PFSK-1 (cell line): ENCODE data around the gene GPRC6A.

ENCODE experiments used
- POLR2AphosphoS5 ChIP-seq: IDR thresholded peaks from 2 replicates; pipeline ENCODE4 v1.6.1; 2012; ENCODE audit warnings: low read depth, mild to moderate bottlenecking, control low read depth, low read length, moderate library complexity
- REST ChIP-seq, 2 experiments: IDR thresholded peaks; 2 replicates each; pipeline versions ENCODE4 v1.6.1 to v1.8.0; 2011 to 2012; ENCODE audit warnings: low read depth in 2 of 2, low read length in 2 of 2, control low read depth in 1 of 2, inconsistent platforms in 1 of 2, mild to moderate bottlenecking in 1 of 2, moderate library complexity in 1 of 2; ENCODE audit not compliant: insufficient read depth in 1 of 2
- SIN3A ChIP-seq: IDR thresholded peaks from 2 replicates; pipeline ENCODE4 v1.6.1; 2012; ENCODE audit warnings: mild to moderate bottlenecking, low read length, moderate library complexity, borderline replicate concordance; ENCODE audit not compliant: insufficient read depth

GRCh38 chr6:116764961-116765841 is 63.7 kb downstream of the GPRC6A start, which contains the start of gene FAM162B:
- TF ChIP-seq POLR2AphosphoS5 (no peak), SIN3A (no peak), REST (IDR thresholded peaks at IDR 0.05; ENCODE audit: insufficient read depth in 1 of 2, low read depth in 2 of 2, low read length in 2 of 2) (no peak)
